HG02885 (cell line): ENCODE data around the gene GCDH.
A peak's percentile ranks its signal among the peaks of the same experiment; 100 is the strongest.
"Not testable (repeated sequence)": the region's sequence is repeated elsewhere in the genome, so short reads cannot be mapped to it uniquely, and the experiment has no call there.

ENCODE experiments used
- ATAC-seq: cut with Tn5 transposase; IDR thresholded peaks from one replicate; pipeline ENCODE4 v1.9.1; 2021; ENCODE audit warnings: mild to moderate bottlenecking; ENCODE audit not compliant: unreplicated experiment, poor library complexity

GCDH gene

GRCh38 chr19:12896460-12896859 is 5.5 kb downstream of the GCDH start:
- ATAC-seq, result no peak

GRCh38 chr19:12899891-12900518 is 9.0 kb downstream of the GCDH start:
- no peak for ATAC-seq

GRCh38 chr19:12907166-12907565 is 16.2 kb downstream of the GCDH start:
- ATAC-seq, result no peak

- no peak for ATAC-seq
These were observed 21.6 kb downstream of the GCDH start for GRCh38 chr19:12912571-12912970.

- no peak for ATAC-seq
These were observed 22.1 kb downstream of the GCDH start for GRCh38 chr19:12913011-12913561.

- no peak for ATAC-seq
These were observed 23.1 kb downstream of the GCDH start for GRCh38 chr19:12913851-12914690.

GRCh38 chr19:12915860-12916259 is 24.9 kb downstream of the GCDH start:
- ATAC-seq, result not testable (repeated sequence)

- no peak for ATAC-seq
These were observed 27.3 kb downstream of the GCDH start for GRCh38 chr19:12918253-12918652.

- ATAC-seq, result no peak
These were observed 30.1 kb downstream of the GCDH start for GRCh38 chr19:12921047-12921446.

- no peak for ATAC-seq
These were observed 32.0 kb downstream of the GCDH start for GRCh38 chr19:12922959-12923358.

- no peak for ATAC-seq
These were observed 33.8 kb downstream of the GCDH start for GRCh38 chr19:12924621-12925310.

- ATAC-seq, result no peak
These were observed 39.2 kb downstream of the GCDH start for GRCh38 chr19:12930002-12930645.

GRCh38 chr19:12932392-12933286 is 41.7 kb downstream of the GCDH start:
- ATAC-seq, result no peak

GRCh38 chr19:12933287-12934072 is 42.5 kb downstream of the GCDH start, which contains the start of gene FARSA:
Gene FARSA (minus strand): TSS chr19:12933711. CDS start chr19:12933696, 15 bp downstream.
- ATAC-seq, result peak; percentile 56

- no peak for ATAC-seq
These were observed 44.1 kb downstream of the GCDH start for GRCh38 chr19:12935071-12935470.

GRCh38 chr19:12936582-12936981 is 45.6 kb downstream of the GCDH start:
- ATAC-seq, result no peak

- ATAC-seq, result no peak
These were observed 46.4 kb downstream of the GCDH start for GRCh38 chr19:12937093-12937926.
